K562 (cell line): Measurements from ENCODE around the gene FUT8.

Source experiments
- BCLAF1 ChIP-seq, 2 experiments: fragments of 450-650 bp in 1 of 2; IDR thresholded peaks; 2 replicates each; pipeline ENCODE4 v1.6.1; 2011 to 2017; ENCODE audit warnings: low read depth in 2 of 2, antibody characterized with exemption in 1 of 2, borderline replicate concordance in 1 of 2, low read length in 1 of 2, mild to moderate bottlenecking in 1 of 2, mixed read lengths in 1 of 2; ENCODE audit not compliant: control insufficient read depth in 1 of 2
- ETV6 ChIP-seq, 3 experiments: fragments of 150-350 bp in 1 of 3; sonication (generic) in 1 of 3; formaldehyde crosslinking in 1 of 3; IDR thresholded peaks; 2 replicates each; pipeline versions ENCODE4 v1.6.1 to v1.8.0; 2014 to 2022; ENCODE audit warnings: borderline replicate concordance in 2 of 3, low read depth in 2 of 3, antibody characterized with exemption in 1 of 3, low read length in 1 of 3, mild to moderate bottlenecking in 1 of 3, missing genetic modification reagents in 1 of 3
- FOS ChIP-seq: IDR thresholded peaks from 3 replicates; pipeline ENCODE4 v1.6.1; 2011; ENCODE audit not compliant: insufficient read length; ENCODE audit errors: extremely low read depth
- FOXK2 ChIP-seq, 2 experiments: fragments of 450-650 bp; IDR thresholded peaks in 1 of 2; conservative IDR thresholded peaks in 1 of 2; 2 replicates each; pipeline ENCODE4 v1.6.1; 2016; ENCODE audit warnings: low read depth in 2 of 2, mild to moderate bottlenecking in 1 of 2
- FOXM1 ChIP-seq, 2 experiments: fragments of 450-650 bp in 1 of 2; sonication (generic) in 1 of 2; formaldehyde crosslinking in 1 of 2; IDR thresholded peaks; 2 replicates each; pipeline versions ENCODE4 v1.6.1 to v1.9.0; 2017 to 2022; ENCODE audit warnings: low read depth in 2 of 2, mild to moderate bottlenecking in 2 of 2, missing genetic modification reagents in 1 of 2, moderate library complexity in 1 of 2
- MTA1 ChIP-seq: fragments of 450-650 bp; IDR thresholded peaks from 2 replicates; pipeline ENCODE4 v1.6.1; 2017; ENCODE audit warnings: borderline replicate concordance
- NONO ChIP-seq, 2 experiments: fragments of 200-400 bp in 1 of 2; fragments of 450-650 bp in 1 of 2; formaldehyde crosslinking in 1 of 2; IDR thresholded peaks; 2 replicates each; pipeline ENCODE4 v1.6.1; 2017; ENCODE audit warnings: low read depth in 2 of 2, mild to moderate bottlenecking in 2 of 2, moderate library complexity in 2 of 2, low read length in 1 of 2
- SETDB1 ChIP-seq: IDR thresholded peaks from one replicate; pipeline ENCODE4 v1.6.1; 2012; ENCODE audit warnings: low read length, control low read depth, inconsistent platforms
- SMC3 ChIP-seq: conservative IDR thresholded peaks from 2 replicates; pipeline ENCODE4 v1.6.1; 2011; ENCODE audit warnings: low read depth, low read length, improper control_type of control experiment; ENCODE audit not compliant: insufficient read depth
- TEAD2 ChIP-seq: fragments of 450-650 bp; IDR thresholded peaks from 2 replicates; pipeline ENCODE4 v1.6.1; 2016; ENCODE audit warnings: missing genetic modification characterization, control low read depth, missing compliant biosample characterization
- ZNF696 ChIP-seq: fragments of 250-450 bp; sonication (Bioruptor Pico); conservative IDR thresholded peaks from 2 replicates; pipeline ENCODE4 v1.4.0; 2020; ENCODE audit warnings: mild to moderate bottlenecking, moderate library complexity
- TF ChIP-seq, protein P1 (sequence below), 3 experiments: IDR thresholded peaks in 2 of 3; conservative IDR thresholded peaks in 1 of 3; 2 replicates each; pipeline ENCODE4 v1.5.1; 2011 to 2012; ENCODE audit warnings: low read length in 3 of 3, mild to moderate bottlenecking in 3 of 3, control low read depth in 2 of 3, improper control_type of control experiment in 1 of 3, inconsistent platforms in 1 of 3, low read depth in 1 of 3, mixed read lengths in 1 of 3, moderate library complexity in 1 of 3; ENCODE audit not compliant: insufficient read depth in 2 of 3
- TF ChIP-seq, protein P2 (sequence below): fragments of 250-450 bp; sonication (Bioruptor Pico); IDR thresholded peaks from 2 replicates; pipeline ENCODE4 v1.5.0; 2020; ENCODE audit warnings: mild to moderate bottlenecking, borderline replicate concordance

- TF ChIP-seq, protein P1, sequence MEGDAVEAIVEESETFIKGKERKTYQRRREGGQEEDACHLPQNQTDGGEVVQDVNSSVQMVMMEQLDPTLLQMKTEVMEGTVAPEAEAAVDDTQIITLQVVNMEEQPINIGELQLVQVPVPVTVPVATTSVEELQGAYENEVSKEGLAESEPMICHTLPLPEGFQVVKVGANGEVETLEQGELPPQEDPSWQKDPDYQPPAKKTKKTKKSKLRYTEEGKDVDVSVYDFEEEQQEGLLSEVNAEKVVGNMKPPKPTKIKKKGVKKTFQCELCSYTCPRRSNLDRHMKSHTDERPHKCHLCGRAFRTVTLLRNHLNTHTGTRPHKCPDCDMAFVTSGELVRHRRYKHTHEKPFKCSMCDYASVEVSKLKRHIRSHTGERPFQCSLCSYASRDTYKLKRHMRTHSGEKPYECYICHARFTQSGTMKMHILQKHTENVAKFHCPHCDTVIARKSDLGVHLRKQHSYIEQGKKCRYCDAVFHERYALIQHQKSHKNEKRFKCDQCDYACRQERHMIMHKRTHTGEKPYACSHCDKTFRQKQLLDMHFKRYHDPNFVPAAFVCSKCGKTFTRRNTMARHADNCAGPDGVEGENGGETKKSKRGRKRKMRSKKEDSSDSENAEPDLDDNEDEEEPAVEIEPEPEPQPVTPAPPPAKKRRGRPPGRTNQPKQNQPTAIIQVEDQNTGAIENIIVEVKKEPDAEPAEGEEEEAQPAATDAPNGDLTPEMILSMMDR (IDR thresholded peaks at IDR 0.05 in 2 of 3, conservative IDR thresholded peaks at IDR 0.05 in 1 of 3; ENCODE audit: insufficient read depth in 2 of 3, low read depth in 1 of 3, low read length in 3 of 3), result no peak
- no peak for TF ChIP-seq BCLAF1 (IDR thresholded peaks at IDR 0.05; ENCODE audit: borderline replicate concordance in 1 of 2, control insufficient read depth in 1 of 2, low read depth in 2 of 2, low read length in 1 of 2)
- TF ChIP-seq, protein P2, sequence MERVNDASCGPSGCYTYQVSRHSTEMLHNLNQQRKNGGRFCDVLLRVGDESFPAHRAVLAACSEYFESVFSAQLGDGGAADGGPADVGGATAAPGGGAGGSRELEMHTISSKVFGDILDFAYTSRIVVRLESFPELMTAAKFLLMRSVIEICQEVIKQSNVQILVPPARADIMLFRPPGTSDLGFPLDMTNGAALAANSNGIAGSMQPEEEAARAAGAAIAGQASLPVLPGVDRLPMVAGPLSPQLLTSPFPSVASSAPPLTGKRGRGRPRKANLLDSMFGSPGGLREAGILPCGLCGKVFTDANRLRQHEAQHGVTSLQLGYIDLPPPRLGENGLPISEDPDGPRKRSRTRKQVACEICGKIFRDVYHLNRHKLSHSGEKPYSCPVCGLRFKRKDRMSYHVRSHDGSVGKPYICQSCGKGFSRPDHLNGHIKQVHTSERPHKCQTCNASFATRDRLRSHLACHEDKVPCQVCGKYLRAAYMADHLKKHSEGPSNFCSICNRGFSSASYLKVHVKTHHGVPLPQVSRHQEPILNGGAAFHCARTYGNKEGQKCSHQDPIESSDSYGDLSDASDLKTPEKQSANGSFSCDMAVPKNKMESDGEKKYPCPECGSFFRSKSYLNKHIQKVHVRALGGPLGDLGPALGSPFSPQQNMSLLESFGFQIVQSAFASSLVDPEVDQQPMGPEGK (CRISPR knock-in tag), result no peak
- no peak for TF ChIP-seq TEAD2 (tag)
- TF ChIP-seq FOS, result no peak
- no peak for TF ChIP-seq SMC3
- TF ChIP-seq ZNF696, result no peak
- TF ChIP-seq FOXM1 (IDR thresholded peaks at IDR 0.05; ENCODE audit: low read depth), result no peak
- TF ChIP-seq FOXM1 (CRISPR knock-in tag; IDR thresholded peaks at IDR 0.05; ENCODE audit: low read depth), result no peak
- TF ChIP-seq NONO (IDR thresholded peaks at IDR 0.05; ENCODE audit: low read depth in 2 of 2, low read length in 1 of 2), result no peak
- no peak for TF ChIP-seq FOXK2 (conservative IDR thresholded peaks at IDR 0.05 in 1 of 2, IDR thresholded peaks at IDR 0.05 in 1 of 2; ENCODE audit: low read depth in 2 of 2)
- no peak for TF ChIP-seq SETDB1
- no peak for TF ChIP-seq MTA1
- no peak for TF ChIP-seq ETV6 (IDR thresholded peaks at IDR 0.05; ENCODE audit: borderline replicate concordance in 1 of 2, low read depth in 2 of 2, low read length in 1 of 2)
- no peak for TF ChIP-seq ETV6 (CRISPR knock-in tag; IDR thresholded peaks at IDR 0.05; ENCODE audit: borderline replicate concordance)
These were observed 140.2 kb downstream of the FUT8 start for GRCh38 chr14:65552724-65553123.
